ENCODE results near the gene UBE2H. TPM values are rescaled to one million over a fixed set of nuclear protein-coding genes. Genes with fewer than 3 reads are reported as not detected.

UBE2H gene
- total and polyA plus RNA-seq, 2 of the 4 experiments (the other 2 are of a cell fraction): 34.6 to 49.4 TPM

DNA sequence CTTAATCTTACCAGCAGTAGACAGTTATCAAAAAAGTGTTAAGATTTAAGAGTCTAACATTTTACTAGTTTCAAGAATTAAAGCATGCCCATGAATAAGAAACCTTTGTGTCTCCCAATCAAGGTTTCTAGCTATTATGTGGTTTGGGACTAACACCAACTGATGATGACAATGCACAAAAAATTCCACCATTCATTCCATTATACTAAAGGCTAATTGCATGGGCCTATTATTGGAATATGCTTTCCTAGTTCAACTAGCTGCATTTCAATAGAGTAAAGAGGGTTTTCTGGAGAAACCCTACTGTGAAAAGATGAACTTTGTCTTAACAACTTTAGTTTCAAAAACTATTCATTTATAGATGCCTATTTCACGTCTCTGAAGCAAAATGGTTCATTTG lies 44.6 kb downstream of the UBE2H start:
- peaks cover 90% of the 10 kb centered on the region for H4K20me1 ChIP-seq (ENCODE audit: insufficient read depth, low read length)
- no peak overlapping the region for H3K4me3 ChIP-seq (ENCODE audit: insufficient read depth, low read depth, low read length)
- H3K4me1 ChIP-seq (ENCODE audit: control insufficient read depth, insufficient read depth, low read length): peaks cover 2% of the 10 kb centered on the region; the same call in 1 of the 2 replicates
- no peak overlapping the region for H2BK5ac ChIP-seq (ENCODE audit: low read depth, low read length, poor library complexity, severe bottlenecking)
- H2AK9ac ChIP-seq (replicated peaks; ENCODE audit: low read depth, low read length, poor library complexity): no peak overlapping the region
- no peak overlapping the region for H3K23ac ChIP-seq (ENCODE audit: low read depth, low read length)
- H3K18ac ChIP-seq (ENCODE audit: low read depth, low read length): no peak overlapping the region
- H3K14ac ChIP-seq (replicated peaks; ENCODE audit: low read depth, low read length): no peak overlapping the region
- H2BK15ac ChIP-seq (ENCODE audit: low read depth, low read length): no peak overlapping the region
- H3K27me3 ChIP-seq (ENCODE audit: control insufficient read depth, insufficient read depth, low read length): no peaks in the 10 kb centered on the region
- H3K9me3 ChIP-seq (ENCODE audit: control insufficient read depth, insufficient read depth, low read length): no peaks in the 10 kb centered on the region
- no peak overlapping the region for H3K9ac ChIP-seq (ENCODE audit: low read depth, low read length)
- H3K36me3 ChIP-seq (ENCODE audit: control insufficient read depth, insufficient read depth, low read length): peaks cover 15% of the 10 kb centered on the region
- no CpG with 5 or more reads among the region's 1 CpG for WGBS, 2 experiments (ENCODE audit: extremely low coverage in 2 of 2, insufficient read length in 1 of 2)
- no peak overlapping the region for H4K5ac ChIP-seq (ENCODE audit: low read depth, low read length)
- no peak overlapping the region for H3K56ac ChIP-seq (ENCODE audit: extremely low read depth, insufficient read depth, low read length)
- ChIA-PET CTCF (no interaction called here), POLR2A (ENCODE audit: unreplicated experiment) (no interaction called here)
- no peak overlapping the region for H2AFZ ChIP-seq (replicated peaks; ENCODE audit: low read length, poor library complexity)
- no peak for TF ChIP-seq MXI1 (IDR thresholded peaks at IDR 0.05; ENCODE audit: borderline replicate concordance, low read depth, low read length)
- H3K4ac ChIP-seq (ENCODE audit: low read depth, low read length): no peak overlapping the region
- dilution Hi-C loops (cut with HindIII; ENCODE audit: low sequenced_read_pairs, unreplicated experiment) (no loop called here), in situ Hi-C loops (cut with MboI; ENCODE audit: low sequenced_read_pairs) (no loop called here), intact Hi-C loops (cut with micrococcal nuclease) (loop anchor here (5.0 kb wide), 1 partner anchor 39 kb away; no protein-coding TSS in a partner anchor)
- no TSS peak for BruUV-seq (replicated peaks)
- H4K8ac ChIP-seq (ENCODE audit: low read depth in 2 of 2, low read length in 2 of 2): no peak overlapping the region
- DNase-seq: no peak
- ATAC-seq (ENCODE audit: low read depth): no peak
- no peak overlapping the region for H3K27ac ChIP-seq (ENCODE audit: insufficient read depth, low read length)
- no peak overlapping the region for H2BK20ac ChIP-seq (ENCODE audit: low read depth, low read length)
- H3K79me1 ChIP-seq (ENCODE audit: low read depth in 1 of 2, low read length in 2 of 2): peaks cover 59 to 86% of the 10 kb centered on the region in 2 experiments
- no peak overlapping the region for H4K91ac ChIP-seq (ENCODE audit: insufficient read depth, low read depth, low read length)
- no peak overlapping the region for H3K4me2 ChIP-seq (ENCODE audit: low read depth, low read length)
- H2BK120ac ChIP-seq (ENCODE audit: low read depth, low read length): no peak overlapping the region
- H2AK5ac ChIP-seq (ENCODE audit: low read depth, low read length): no peak overlapping the region
- peaks cover 12% of the 10 kb centered on the region for H3K9me1 ChIP-seq (ENCODE audit: insufficient read depth, low read length)

All from IMR-90 (cell line).